22Rv1 (cell line): Measurements from ENCODE around the gene ZSCAN30.
"Not testable (repeated sequence)": the region's sequence is repeated elsewhere in the genome, so short reads cannot be mapped to it uniquely, and the experiment has no call there.

Experiments
- H3K27ac ChIP-seq: fragments of 450-650 bp; 2 replicates; pipeline ENCODE4 v1.5.1; 2017
- ZFX ChIP-seq: fragments of 450-650 bp; IDR thresholded peaks from 2 replicates; pipeline ENCODE4 v1.6.1; 2017; ENCODE audit warnings: antibody characterized with exemption, borderline replicate concordance
- TF ChIP-seq, protein P1 (sequence below): fragments of 450-650 bp; IDR thresholded peaks from 2 replicates; pipeline ENCODE4 v1.5.1; 2017; ENCODE audit warnings: mild to moderate bottlenecking

Gene ZSCAN30

DNA sequence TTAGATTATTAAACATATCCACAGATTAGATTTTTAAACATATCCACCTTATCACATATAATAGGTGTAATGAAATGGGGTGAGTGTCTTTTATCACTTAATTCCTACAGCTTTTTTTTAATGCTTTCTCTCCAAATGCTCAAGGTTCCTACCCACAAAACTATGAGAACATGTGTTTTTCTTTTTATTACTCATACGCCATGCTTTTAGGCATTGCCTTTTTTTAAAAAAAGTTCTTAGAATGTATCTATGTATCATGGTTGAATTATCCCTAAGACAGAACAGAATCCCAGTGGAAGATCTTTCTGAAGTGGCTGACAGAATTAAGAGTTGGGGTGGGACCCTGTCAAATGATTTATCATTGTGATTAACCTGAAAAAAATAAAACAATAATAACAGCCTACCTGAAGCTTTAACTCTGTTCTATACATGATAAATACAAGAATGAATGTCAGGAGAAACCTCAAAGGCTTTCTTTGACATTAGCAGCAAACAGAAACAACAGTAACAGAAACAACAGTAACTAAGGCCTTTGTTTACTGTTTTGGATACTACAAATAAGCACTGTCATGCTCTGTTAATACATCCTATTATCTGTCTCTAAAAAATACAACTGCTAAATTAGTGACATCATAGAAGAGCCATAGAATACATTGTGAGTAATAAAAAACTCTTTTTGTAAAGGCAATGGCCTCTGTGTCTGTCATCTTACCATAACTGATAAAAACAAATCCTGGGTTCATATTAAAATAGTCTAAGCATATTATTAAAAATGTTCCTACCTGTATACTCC, 53.3 kb downstream of the ZSCAN30 start:
- TF ChIP-seq ZFX, result no peak
- TF ChIP-seq, protein P1, sequence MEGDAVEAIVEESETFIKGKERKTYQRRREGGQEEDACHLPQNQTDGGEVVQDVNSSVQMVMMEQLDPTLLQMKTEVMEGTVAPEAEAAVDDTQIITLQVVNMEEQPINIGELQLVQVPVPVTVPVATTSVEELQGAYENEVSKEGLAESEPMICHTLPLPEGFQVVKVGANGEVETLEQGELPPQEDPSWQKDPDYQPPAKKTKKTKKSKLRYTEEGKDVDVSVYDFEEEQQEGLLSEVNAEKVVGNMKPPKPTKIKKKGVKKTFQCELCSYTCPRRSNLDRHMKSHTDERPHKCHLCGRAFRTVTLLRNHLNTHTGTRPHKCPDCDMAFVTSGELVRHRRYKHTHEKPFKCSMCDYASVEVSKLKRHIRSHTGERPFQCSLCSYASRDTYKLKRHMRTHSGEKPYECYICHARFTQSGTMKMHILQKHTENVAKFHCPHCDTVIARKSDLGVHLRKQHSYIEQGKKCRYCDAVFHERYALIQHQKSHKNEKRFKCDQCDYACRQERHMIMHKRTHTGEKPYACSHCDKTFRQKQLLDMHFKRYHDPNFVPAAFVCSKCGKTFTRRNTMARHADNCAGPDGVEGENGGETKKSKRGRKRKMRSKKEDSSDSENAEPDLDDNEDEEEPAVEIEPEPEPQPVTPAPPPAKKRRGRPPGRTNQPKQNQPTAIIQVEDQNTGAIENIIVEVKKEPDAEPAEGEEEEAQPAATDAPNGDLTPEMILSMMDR, result no peak
- H3K27ac ChIP-seq, result no peak overlapping the region

DNA sequence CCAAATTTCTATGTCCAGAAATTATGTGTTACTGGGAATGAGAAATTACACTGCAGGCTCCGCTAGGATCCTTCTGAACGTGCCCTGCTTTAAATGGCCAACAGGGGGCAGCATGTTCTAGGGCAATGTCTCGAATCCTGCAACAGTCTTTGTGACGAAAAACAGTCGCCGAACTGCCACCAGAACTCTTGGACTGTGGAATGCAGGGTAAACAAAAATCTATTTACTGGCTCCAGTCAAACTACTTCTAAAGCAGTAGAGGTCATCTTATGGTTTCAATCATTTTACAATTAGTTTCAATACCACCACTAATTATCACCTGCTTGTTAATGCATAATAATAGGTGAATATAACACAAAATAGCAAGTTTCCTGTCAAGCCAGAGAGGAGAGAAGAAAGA, 59.0 kb downstream of the ZSCAN30 start:
- H3K27ac ChIP-seq, result no peak overlapping the region
- no peak for TF ChIP-seq ZFX
- TF ChIP-seq, protein P1, result peak; percentile 94

DNA sequence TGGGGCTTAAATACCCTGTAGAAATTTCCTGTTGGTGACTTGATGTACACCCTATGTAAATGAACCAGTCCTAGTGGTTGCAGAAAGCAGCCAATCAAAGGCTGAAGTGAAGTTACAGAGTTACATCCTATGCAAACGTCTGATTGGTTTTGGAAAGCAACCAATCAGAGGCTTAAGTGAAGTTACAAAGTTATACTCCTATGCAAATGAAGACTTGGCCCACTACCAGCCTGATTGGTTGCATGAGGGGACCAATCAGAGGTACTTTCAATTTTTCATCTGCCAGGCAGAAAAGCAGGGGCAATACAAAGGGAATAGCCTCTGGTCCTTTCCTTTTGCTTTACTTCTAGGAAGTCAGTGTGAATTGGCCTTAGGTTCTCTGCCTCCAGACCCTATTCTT, 62.8 kb downstream of the ZSCAN30 start:
- TF ChIP-seq ZFX, result no peak
- TF ChIP-seq, protein P1, result no peak
- no peak overlapping the region for H3K27ac ChIP-seq

DNA sequence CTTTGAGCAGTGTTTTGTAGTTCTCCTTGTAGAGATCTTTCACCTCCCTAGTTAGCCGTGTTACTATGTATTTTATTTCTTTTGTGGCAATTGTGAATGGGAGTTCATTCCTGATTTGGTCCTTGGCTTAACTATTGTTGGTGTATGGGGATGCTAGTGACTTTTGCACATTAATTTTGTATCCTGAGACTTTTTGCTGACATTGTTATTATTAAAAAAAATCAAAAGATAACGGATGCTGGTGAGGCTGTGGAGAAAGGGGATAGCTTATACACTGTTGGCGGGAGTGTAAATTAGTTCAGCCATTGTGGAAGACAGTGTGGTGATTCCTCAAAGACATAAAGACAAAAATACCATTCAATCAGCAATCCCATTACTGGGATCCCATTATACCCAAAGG, 66.2 kb downstream of the ZSCAN30 start:
- TF ChIP-seq ZFX, result no peak
- TF ChIP-seq, protein P1, result no peak
- H3K27ac ChIP-seq, result no peak overlapping the region

DNA sequence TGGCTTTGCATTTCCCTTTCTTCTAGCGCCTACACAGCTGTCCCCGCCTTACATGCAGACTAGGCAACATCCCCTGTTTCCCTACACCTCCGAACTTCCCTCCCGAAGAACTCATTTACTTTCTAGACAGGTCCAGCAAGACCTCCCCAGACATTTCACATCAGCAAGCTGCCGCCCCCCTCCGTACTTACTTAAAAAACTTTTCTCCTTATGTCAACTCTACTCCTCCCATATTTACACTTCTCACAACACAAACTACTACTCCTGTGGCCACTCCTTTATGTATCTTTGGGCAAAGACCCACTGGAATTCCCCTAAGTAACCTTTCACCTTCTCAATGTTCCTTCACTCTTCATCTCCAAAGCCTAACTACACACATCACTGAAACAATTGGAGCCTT, 69.6 kb downstream of the ZSCAN30 start:
- H3K27ac ChIP-seq, result no peak overlapping the region
- no peak for TF ChIP-seq ZFX

DNA sequence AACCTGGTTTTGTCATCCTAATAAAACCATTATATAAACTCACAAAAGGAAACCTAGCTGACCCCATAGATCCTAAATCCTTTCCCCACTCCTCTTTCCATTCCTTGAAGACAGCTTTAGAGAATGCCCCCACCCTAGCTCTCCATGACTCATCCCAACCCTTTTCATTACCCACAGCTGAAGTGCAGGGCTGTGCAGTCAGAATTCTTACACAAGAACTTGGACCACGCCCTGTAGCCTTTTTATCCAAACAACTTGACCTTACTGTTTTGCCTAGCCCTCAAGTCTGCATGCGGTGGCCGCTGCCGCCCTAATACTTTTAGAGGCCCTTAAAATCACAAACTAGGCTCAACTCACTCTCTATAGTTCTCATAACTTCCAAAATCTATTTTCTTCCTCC, 70.7 kb downstream of the ZSCAN30 start:
- not testable (repeated sequence) for H3K27ac ChIP-seq

DNA sequence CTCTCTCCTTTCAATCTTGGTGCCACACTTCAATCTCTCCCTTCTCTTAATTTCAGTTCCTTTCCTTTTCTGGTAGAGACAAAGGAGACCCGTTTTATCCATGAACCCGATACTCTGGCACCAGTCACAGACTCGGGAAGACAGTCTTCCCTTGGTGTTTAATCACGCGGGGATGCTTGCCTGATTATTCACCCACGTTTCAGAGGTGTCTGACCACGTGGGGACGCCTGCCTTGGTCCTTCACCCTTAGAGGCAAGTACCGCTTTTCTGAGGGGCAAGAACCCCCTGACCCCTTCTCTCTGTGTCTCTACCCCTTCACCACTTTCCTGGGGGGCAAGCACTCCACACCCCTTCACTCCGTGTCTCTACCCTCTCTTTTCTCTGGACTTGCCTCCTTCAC, 73.4 kb downstream of the ZSCAN30 start:
- H3K27ac ChIP-seq, result not testable (repeated sequence)

DNA sequence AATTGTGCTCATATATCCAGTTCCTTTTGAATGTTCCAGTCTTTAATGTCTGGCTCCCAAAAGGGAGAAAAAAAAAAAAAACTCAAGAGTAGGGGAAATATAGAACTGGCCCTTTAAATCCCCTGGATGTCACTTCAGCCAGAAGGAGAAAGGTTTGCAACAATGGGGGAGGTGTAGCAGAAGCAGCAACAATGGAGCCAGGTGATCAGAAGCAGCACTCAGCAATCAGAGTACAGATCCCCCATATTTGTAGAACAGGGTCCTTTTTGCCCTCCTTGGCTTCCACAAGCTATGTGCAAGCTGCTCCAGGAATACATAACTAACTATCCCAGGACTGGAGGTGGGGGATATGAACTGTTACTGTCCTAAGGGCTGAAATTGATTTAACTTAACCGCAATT, 75.0 kb downstream of the ZSCAN30 start:
- H3K27ac ChIP-seq, result no peak overlapping the region
- TF ChIP-seq, protein P1, result no peak
- TF ChIP-seq ZFX, result no peak

DNA sequence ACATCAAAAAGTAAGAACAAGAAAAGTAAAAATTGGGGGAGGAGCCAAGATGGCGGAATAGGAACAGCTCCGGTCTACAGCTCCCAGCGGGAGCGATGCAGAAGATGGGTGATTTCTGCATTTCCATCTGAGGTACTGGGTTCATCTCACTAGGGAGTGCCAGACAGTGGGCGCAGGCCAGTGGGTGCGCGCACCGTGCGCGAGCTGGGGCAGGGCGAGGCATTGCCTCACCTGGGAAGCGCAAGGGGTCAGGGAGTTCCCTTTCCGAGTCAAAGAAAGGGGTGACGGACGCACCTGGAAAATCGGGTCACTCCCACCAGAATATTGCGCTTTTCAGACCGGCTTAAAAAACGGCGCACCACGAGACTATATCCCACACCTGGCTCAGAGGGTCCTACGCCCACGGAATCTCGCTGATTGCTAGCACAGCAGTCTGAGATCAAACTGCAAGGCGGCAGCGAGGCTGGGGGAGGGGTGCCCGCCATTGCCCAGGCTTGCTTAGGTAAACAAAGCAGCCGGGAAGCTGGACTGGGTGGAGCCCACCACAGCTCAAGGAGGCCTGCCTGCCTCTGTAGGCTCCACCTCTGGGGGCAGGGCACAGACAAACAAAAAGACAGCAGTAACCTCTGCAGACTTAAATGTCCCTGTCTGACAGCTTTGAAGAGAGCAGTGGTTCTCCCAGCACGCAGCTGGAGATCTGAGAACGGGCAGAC, 84.1 kb downstream of the ZSCAN30 start:
- not testable (repeated sequence) for H3K27ac ChIP-seq
